Measurements from ENCODE around the gene DSG2.

DSG2 gene

GRCh38 chr18:31504455-31505147 is 6.6 kb downstream of the DSG2 start:
- TF ChIP-seq POLR2AphosphoS5 (IDR thresholded peaks at IDR 0.05; ENCODE audit: low read depth, low read length) = no peak
- TF ChIP-seq TAF1 (IDR thresholded peaks at IDR 0.05; ENCODE audit: borderline replicate concordance, insufficient read depth, low read length) = no peak
- TF ChIP-seq SIN3A (IDR thresholded peaks at IDR 0.05; ENCODE audit: borderline replicate concordance, insufficient read depth, low read length) = no peak

GRCh38 chr18:31505156-31505555 is 7.2 kb downstream of the DSG2 start:
- TF ChIP-seq FOXP2 (optimal IDR thresholded peaks at IDR 0.05; ENCODE audit: borderline replicate concordance, extremely low read depth, extremely low read length, insufficient read depth) (no peak), REST (IDR thresholded peaks at IDR 0.05; ENCODE audit: insufficient read depth in 1 of 2, low read depth in 2 of 2, low read length in 2 of 2) (no peak), SIN3A (IDR thresholded peaks at IDR 0.05; ENCODE audit: borderline replicate concordance, insufficient read depth, low read length) (no peak), POLR2AphosphoS5 (IDR thresholded peaks at IDR 0.05; ENCODE audit: low read depth, low read length) (no peak), TAF1 (IDR thresholded peaks at IDR 0.05; ENCODE audit: borderline replicate concordance, insufficient read depth, low read length) (no peak)

- TF ChIP-seq POLR2AphosphoS5 (IDR thresholded peaks at IDR 0.05; ENCODE audit: low read depth, low read length) (no peak), TAF1 (IDR thresholded peaks at IDR 0.05; ENCODE audit: borderline replicate concordance, insufficient read depth, low read length) (no peak), SIN3A (IDR thresholded peaks at IDR 0.05; ENCODE audit: borderline replicate concordance, insufficient read depth, low read length) (no peak), REST (IDR thresholded peaks at IDR 0.05; ENCODE audit: insufficient read depth in 1 of 2, low read depth in 2 of 2, low read length in 2 of 2) (no peak)
Observed at GRCh38 chr18:31506024-31506742, 8.2 kb downstream of the DSG2 start.

- TF ChIP-seq TAF1 (IDR thresholded peaks at IDR 0.05; ENCODE audit: borderline replicate concordance, insufficient read depth, low read length) = no peak
- no peak for TF ChIP-seq REST (IDR thresholded peaks at IDR 0.05; ENCODE audit: insufficient read depth in 1 of 2, low read depth in 2 of 2, low read length in 2 of 2)
- TF ChIP-seq SIN3A (IDR thresholded peaks at IDR 0.05; ENCODE audit: borderline replicate concordance, insufficient read depth, low read length) = no peak
- TF ChIP-seq POLR2AphosphoS5 (IDR thresholded peaks at IDR 0.05; ENCODE audit: low read depth, low read length) = no peak
Observed at GRCh38 chr18:31508781-31509180, 10.8 kb downstream of the DSG2 start.

- TF ChIP-seq POLR2AphosphoS5 (IDR thresholded peaks at IDR 0.05; ENCODE audit: low read depth, low read length) (no peak), FOXP2 (optimal IDR thresholded peaks at IDR 0.05; ENCODE audit: borderline replicate concordance, extremely low read depth, extremely low read length, insufficient read depth) (no peak), REST (IDR thresholded peaks at IDR 0.05; ENCODE audit: insufficient read depth in 1 of 2, low read depth in 2 of 2, low read length in 2 of 2) (no peak)
Observed at GRCh38 chr18:31509571-31509970, 11.6 kb downstream of the DSG2 start.
